PC-3 (cell line): ENCODE results near the gene JADE2. TPM values are rescaled to one million over a fixed set of nuclear protein-coding genes. Genes with fewer than 3 reads are reported as not detected.

Source experiments
- ATAC-seq: fragments of 200-7000 bp; cut with Tn5 transposase; 2 replicates; pipeline ENCODE4 v1.9.1; 2020; ENCODE audit warnings: mild to moderate bottlenecking, moderate library complexity
- BruUV-seq: library from RNA; stranded (reverse); fragments of 400-500 nt; replicated peaks from 2 replicates; lab custom pipeline; 2021; lab: Mats Ljungman, UMichigan
- CTCF ChIA-PET: fragments of 300-600 bp; sonication (Branson Sonifier 250); formaldehyde crosslinking; loops from one replicate; lab custom pipeline; 2022; ENCODE audit warnings: antibody characterized with exemption; lab: Charles Lee
- POLR2A ChIA-PET: fragments of 300-600 bp; sonication (Branson Sonifier 250); formaldehyde crosslinking; loops from one replicate; lab custom pipeline; 2022; ENCODE audit warnings: antibody characterized with exemption; ENCODE audit not compliant: unreplicated experiment; lab: Charles Lee
- DNase-seq: peaks from one replicate; pipeline ENCODE4 v3.0.0-alpha.2; 2015
- H2AFZ ChIP-seq: fragments of 300-600 bp; sonication (generic); 2 replicates; pipeline ENCODE4 v1.6.0; 2016; ENCODE audit warnings: antibody characterized with exemption, low read length
- H3F3A ChIP-seq: fragments of 300-600 bp; sonication (generic); one replicate; pipeline ENCODE4 v1.6.0; 2017; ENCODE audit warnings: antibody characterized with exemption, low read length, control low read depth, mild to moderate bottlenecking; ENCODE audit not compliant: unreplicated experiment
- H3K27ac ChIP-seq: fragments of 300-600 bp; sonication (generic); 2 replicates; pipeline ENCODE4 v1.5.1; 2016; ENCODE audit warnings: mild to moderate bottlenecking, low read length
- H3K27me3 ChIP-seq: fragments of 300-600 bp; sonication (generic); 2 replicates; pipeline ENCODE4 v1.6.1; 2016; ENCODE audit warnings: low read length, mixed read lengths
- H3K36me3 ChIP-seq: fragments of 300-600 bp; sonication (generic); 2 replicates; pipeline ENCODE4 v1.6.1; 2016; ENCODE audit warnings: low read depth, mixed run types, low read length, mixed read lengths
- H3K4me1 ChIP-seq: fragments of 300-600 bp; sonication (generic); 2 replicates; pipeline ENCODE4 v1.5.1; 2016; ENCODE audit warnings: low read length; ENCODE audit not compliant: insufficient read depth
- H3K4me2 ChIP-seq: fragments of 300-600 bp; sonication (generic); 2 replicates; pipeline ENCODE4 v1.6.0; 2016; ENCODE audit warnings: low read length
- H3K4me3 ChIP-seq: fragments of 300-600 bp; sonication (generic); 2 replicates; pipeline ENCODE4 v1.5.1; 2016; ENCODE audit warnings: mild to moderate bottlenecking, low read length, mixed read lengths
- H3K79me2 ChIP-seq: fragments of 300-600 bp; sonication (generic); 2 replicates; pipeline ENCODE4 v1.6.1; 2017; ENCODE audit warnings: low read length, mixed read lengths
- H3K9ac ChIP-seq: fragments of 300-600 bp; sonication (generic); 2 replicates; pipeline ENCODE4 v1.6.0; 2016; ENCODE audit warnings: mild to moderate bottlenecking, low read length
- H3K9me2 ChIP-seq: fragments of 300-600 bp; sonication (generic); replicated peaks from 2 replicates; pipeline ENCODE4 v1.6.1; 2016; ENCODE audit warnings: mixed run types, low read length, mixed read lengths
- H3K9me3 ChIP-seq: fragments of 300-600 bp; sonication (generic); 2 replicates; pipeline ENCODE4 v1.6.1; 2016; ENCODE audit warnings: low read length, mixed read lengths
- H4K20me1 ChIP-seq: fragments of 300-600 bp; sonication (generic); 2 replicates; pipeline ENCODE4 v1.6.1; 2016; ENCODE audit warnings: low read length, mixed read lengths
- EZH2 ChIP-seq: fragments of 300-600 bp; sonication (generic); IDR thresholded peaks from one replicate; pipeline ENCODE4 v1.6.1; 2017; ENCODE audit warnings: antibody characterized with exemption, mild to moderate bottlenecking, low read length; ENCODE audit not compliant: unreplicated experiment
- EZH2phosphoT487 ChIP-seq: fragments of 300-600 bp; sonication (generic); IDR thresholded peaks from 2 replicates; pipeline ENCODE4 v1.6.1; 2018; ENCODE audit warnings: mild to moderate bottlenecking, antibody characterized with exemption, low read length, borderline replicate concordance
- intact Hi-C: fragments of 100-400 bp; cut with micrococcal nuclease; formaldehyde crosslinking; loops from 2 replicates; pipeline ENCODE4 v1.9.0; 2023
- total RNA-seq: library from RNA; depleted of rRNA; stranded (reverse); fragments of >200 nt; gene quantifications from 2 replicates; pipeline ENCODE4 v1.2.3, GENCODE V29; 2014
- TF ChIP-seq, protein P1 (sequence below): fragments of 300-600 bp; sonication (generic); conservative IDR thresholded peaks from 2 replicates; pipeline ENCODE4 v1.5.1; 2017; ENCODE audit warnings: antibody characterized with exemption, low read depth, mild to moderate bottlenecking, low read length

Gene JADE2
- total RNA-seq, 1 experiment from 2014 or later = 33.2 TPM

DNA sequence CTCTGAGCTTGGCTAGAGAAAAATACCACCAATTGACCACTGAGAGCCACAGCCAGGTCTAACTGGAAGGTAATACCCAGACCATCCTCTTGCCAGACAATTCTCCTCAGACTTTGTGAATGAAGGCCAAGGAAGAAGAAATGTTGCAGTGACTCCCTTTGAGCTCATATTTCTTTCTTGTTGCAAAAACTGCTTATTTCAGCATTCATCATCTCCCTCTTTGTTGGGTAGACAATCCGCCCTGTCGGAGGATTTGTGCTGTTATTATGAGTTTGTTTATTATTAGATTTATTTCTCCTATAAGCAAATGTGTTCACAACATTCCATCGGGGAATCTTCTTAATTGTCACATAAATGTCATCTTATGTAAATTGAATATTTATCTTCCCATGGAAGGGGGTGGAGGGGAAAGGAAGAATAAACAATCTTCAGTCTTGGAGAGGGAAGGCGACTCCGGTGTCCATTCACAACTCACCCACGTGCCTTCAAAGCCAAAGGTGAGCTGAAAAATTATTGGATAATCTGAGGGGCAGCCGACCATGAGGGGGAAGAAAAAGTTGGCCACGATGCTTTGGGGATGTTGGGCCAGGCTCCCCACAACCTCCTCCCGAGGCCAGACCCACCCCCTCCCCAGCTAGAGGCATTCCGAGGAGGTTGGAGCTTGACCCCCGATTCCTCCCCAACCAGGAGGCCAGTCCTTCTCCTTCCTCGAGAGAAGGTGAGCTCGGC lies 1.8 kb upstream of the JADE2 start:
- peak overlapping the region; percentile 76 for H3K4me3 ChIP-seq
- peak overlapping the region; percentile 68 for H2AFZ ChIP-seq
- POLR2A ChIA-PET = interaction anchor here (0.6 to 0.8 kb wide), 2 partner anchors 18 to 100 kb away, joined by 4 to 11 read pairs; no protein-coding TSS in a partner anchor
- H3K36me3 ChIP-seq = no peaks in the 10 kb centered on the region
- peak overlapping the region; percentile 86 for H3K27ac ChIP-seq
- H3F3A ChIP-seq = no peaks in the 10 kb centered on the region
- DNase-seq = no peak
- H3K79me2 ChIP-seq = peaks cover 39% of the 10 kb centered on the region
- TF ChIP-seq, protein P1, sequence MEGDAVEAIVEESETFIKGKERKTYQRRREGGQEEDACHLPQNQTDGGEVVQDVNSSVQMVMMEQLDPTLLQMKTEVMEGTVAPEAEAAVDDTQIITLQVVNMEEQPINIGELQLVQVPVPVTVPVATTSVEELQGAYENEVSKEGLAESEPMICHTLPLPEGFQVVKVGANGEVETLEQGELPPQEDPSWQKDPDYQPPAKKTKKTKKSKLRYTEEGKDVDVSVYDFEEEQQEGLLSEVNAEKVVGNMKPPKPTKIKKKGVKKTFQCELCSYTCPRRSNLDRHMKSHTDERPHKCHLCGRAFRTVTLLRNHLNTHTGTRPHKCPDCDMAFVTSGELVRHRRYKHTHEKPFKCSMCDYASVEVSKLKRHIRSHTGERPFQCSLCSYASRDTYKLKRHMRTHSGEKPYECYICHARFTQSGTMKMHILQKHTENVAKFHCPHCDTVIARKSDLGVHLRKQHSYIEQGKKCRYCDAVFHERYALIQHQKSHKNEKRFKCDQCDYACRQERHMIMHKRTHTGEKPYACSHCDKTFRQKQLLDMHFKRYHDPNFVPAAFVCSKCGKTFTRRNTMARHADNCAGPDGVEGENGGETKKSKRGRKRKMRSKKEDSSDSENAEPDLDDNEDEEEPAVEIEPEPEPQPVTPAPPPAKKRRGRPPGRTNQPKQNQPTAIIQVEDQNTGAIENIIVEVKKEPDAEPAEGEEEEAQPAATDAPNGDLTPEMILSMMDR = no peak
- TF ChIP-seq EZH2phosphoT487 (no peak), EZH2 (no peak)
- CTCF ChIA-PET = interaction anchor here (0.6 to 0.8 kb wide), 2 partner anchors 64 to 149 kb away, joined by 3 to 6 read pairs; no protein-coding TSS in a partner anchor
- intact Hi-C loops = loop anchor here (5.0 kb wide), 1 partner anchor 56 kb away; no protein-coding TSS in a partner anchor
- H3K9me3 ChIP-seq = no peaks in the 10 kb centered on the region
- ATAC-seq = no peak
- H4K20me1 ChIP-seq = no peaks in the 10 kb centered on the region; the same call in 1 of the 2 replicates
- peak overlapping the region; percentile 90 for H3K9ac ChIP-seq
- no peaks in the 10 kb centered on the region for H3K27me3 ChIP-seq
- peaks cover 16% of the 10 kb centered on the region for H3K4me1 ChIP-seq
- H3K9me2 ChIP-seq = no peaks in the 10 kb centered on the region
- H3K4me2 ChIP-seq = peak overlapping the region; percentile 89
- no TSS peak for BruUV-seq

DNA sequence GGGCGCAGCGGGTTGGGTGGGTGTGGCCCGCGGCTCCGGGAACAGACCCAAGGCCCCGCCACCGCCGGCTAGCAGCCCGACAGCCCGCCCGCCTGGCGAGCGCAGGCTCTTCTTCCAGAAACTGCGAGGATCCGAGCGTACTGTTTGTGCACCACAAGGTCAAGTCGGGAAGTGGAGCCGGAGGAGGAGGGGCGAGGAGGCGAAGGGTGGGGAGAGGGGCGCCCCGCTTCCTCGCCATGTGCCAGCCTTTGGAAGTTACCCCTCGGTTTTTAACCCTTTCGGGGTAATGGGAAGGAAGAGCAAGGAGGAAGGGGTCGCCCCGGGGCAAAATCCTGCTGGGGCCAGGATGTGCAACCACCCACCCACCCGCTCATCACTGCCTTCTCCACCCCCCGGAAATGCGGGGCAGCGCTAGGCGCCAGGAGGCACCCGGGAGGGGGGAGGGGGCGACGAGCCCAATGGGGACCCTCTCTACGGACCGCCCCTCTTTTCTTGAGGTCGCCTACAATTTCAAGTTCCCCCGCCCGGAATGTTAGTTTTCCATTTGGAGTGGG lies 1.1 kb upstream of the JADE2 start:
- H3F3A ChIP-seq = no peaks in the 10 kb centered on the region
- peak overlapping the region; percentile 90 for H3K9ac ChIP-seq
- ATAC-seq = peak; percentile 12
- peak overlapping the region; percentile 86 for H3K27ac ChIP-seq
- peak overlapping the region; percentile 76 for H3K4me3 ChIP-seq
- no peaks in the 10 kb centered on the region; the same call in 1 of the 2 replicates for H4K20me1 ChIP-seq
- peaks cover 16% of the 10 kb centered on the region for H3K4me1 ChIP-seq
- peak overlapping the region; percentile 68 for H2AFZ ChIP-seq
- BruUV-seq = TSS peak; percentile 40
- peak overlapping the region; percentile 89 for H3K4me2 ChIP-seq
- H3K9me3 ChIP-seq = no peaks in the 10 kb centered on the region
- POLR2A ChIA-PET = interaction anchor here (0.6 to 1.0 kb wide), 5 partner anchors 50 to 325 kb away, joined by 4 to 11 read pairs (median 4); no protein-coding TSS in a partner anchor
- no peaks in the 10 kb centered on the region for H3K27me3 ChIP-seq
- TF ChIP-seq, protein P1 = no peak
- no peak for TF ChIP-seq EZH2
- no peak for TF ChIP-seq EZH2phosphoT487
- intact Hi-C loops = loop anchor here (5.0 kb wide), 1 partner anchor 57 kb away; no protein-coding TSS in a partner anchor
- CTCF ChIA-PET = interaction anchor here (0.6 to 0.8 kb wide), 5 partner anchors 10 to 150 kb away, joined by 5 to 11 read pairs (median 5); no protein-coding TSS in a partner anchor
- no peaks in the 10 kb centered on the region for H3K36me3 ChIP-seq
- peak; percentile 69 for DNase-seq
- peaks cover 45% of the 10 kb centered on the region for H3K79me2 ChIP-seq
- no peaks in the 10 kb centered on the region for H3K9me2 ChIP-seq
